ENCODE results near the gene TMPRSS11D.

The TMPRSS11D gene

GRCh38 chr4:67883902-67884301 lies at the start of gene TMPRSS11D:
TSS of gene TMPRSS11D (minus strand) at chr4:67884002. CDS start at chr4:67883933, 69 bp downstream.
- DNase-seq = no peak

- DNase-seq = no peak
Measured at GRCh38 chr4:67933038-67933437, 49.2 kb upstream of the TMPRSS11D start.

GRCh38 chr4:67931256-67931655 lies 47.5 kb upstream of the TMPRSS11D start:
- DNase-seq = no peak

- no peak for DNase-seq
Measured at GRCh38 chr4:67929426-67929825, 45.6 kb upstream of the TMPRSS11D start.

GRCh38 chr4:67928546-67928945 lies 44.7 kb upstream of the TMPRSS11D start:
- no peak for DNase-seq

GRCh38 chr4:67927251-67927650 lies 43.4 kb upstream of the TMPRSS11D start:
- DNase-seq = no peak

- no peak for DNase-seq
Measured at GRCh38 chr4:67926485-67926884, 42.7 kb upstream of the TMPRSS11D start.

GRCh38 chr4:67922697-67923096 lies 38.9 kb upstream of the TMPRSS11D start:
- DNase-seq = no peak

GRCh38 chr4:67918428-67918827 lies 34.6 kb upstream of the TMPRSS11D start:
- no peak for DNase-seq

GRCh38 chr4:67915400-67915966 lies 31.7 kb upstream of the TMPRSS11D start:
- no peak for DNase-seq

- no peak for DNase-seq
Measured at GRCh38 chr4:67912080-67912479, 28.3 kb upstream of the TMPRSS11D start.

GRCh38 chr4:67911638-67912037 lies 27.8 kb upstream of the TMPRSS11D start:
- DNase-seq = no peak

GRCh38 chr4:67911141-67911540 lies 27.3 kb upstream of the TMPRSS11D start:
- no peak for DNase-seq

GRCh38 chr4:67910585-67910905 lies 26.7 kb upstream of the TMPRSS11D start:
- DNase-seq = no peak

GRCh38 chr4:67909905-67910584 lies 26.2 kb upstream of the TMPRSS11D start:
- no peak for DNase-seq

GRCh38 chr4:67907650-67908049 lies 23.8 kb upstream of the TMPRSS11D start:
- no peak for DNase-seq

GRCh38 chr4:67899096-67899495 lies 15.3 kb upstream of the TMPRSS11D start:
- no peak for DNase-seq

- no peak for DNase-seq
Measured at GRCh38 chr4:67897686-67898085, 13.9 kb upstream of the TMPRSS11D start.

GRCh38 chr4:67896421-67897065 lies 12.7 kb upstream of the TMPRSS11D start:
- DNase-seq = no peak

- DNase-seq = no peak
Measured at GRCh38 chr4:67894659-67895058, 10.9 kb upstream of the TMPRSS11D start.

- no peak for DNase-seq
Measured at GRCh38 chr4:67892905-67893304, 9.1 kb upstream of the TMPRSS11D start.

GRCh38 chr4:67892253-67892652 lies 8.5 kb upstream of the TMPRSS11D start:
- DNase-seq = no peak

GRCh38 chr4:67891645-67892044 lies 7.8 kb upstream of the TMPRSS11D start:
- no peak for DNase-seq

- DNase-seq = no peak
Measured at GRCh38 chr4:67886281-67886680, 2.5 kb upstream of the TMPRSS11D start.

GRCh38 chr4:67885762-67886161 lies 2.0 kb upstream of the TMPRSS11D start:
- DNase-seq = peak; percentile 39
